ENCODE measurements around the gene CRB1.

The CRB1 gene

DNA sequence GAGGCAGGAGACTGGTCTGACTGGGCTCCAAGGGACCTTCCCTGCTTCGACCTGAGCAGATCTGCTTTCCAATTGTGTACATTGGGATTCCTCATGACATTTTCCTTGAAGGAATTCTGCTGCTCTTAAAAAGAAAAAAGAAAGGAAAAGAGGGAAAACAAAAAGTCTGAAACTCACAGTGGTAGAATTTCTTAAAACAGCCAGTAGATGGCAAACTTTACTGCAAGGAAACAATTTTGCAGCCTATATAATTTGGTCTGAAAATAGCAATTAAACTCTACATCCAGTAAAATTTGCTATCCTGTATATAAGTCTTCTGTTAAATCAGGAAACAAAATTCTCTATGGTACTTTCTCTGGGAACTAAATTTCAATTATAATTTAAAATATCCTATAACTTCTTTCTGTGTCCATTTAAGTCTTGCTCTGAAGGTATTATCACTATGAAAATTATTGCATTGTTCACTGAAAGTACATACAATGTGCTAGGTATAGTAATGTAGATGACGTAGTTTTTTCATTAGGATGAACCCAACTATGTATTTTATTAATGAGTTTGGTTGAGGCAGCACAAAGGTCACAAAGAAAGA is 59.8 kb downstream of the CRB1 start:
- no peaks in the 10 kb centered on the region for H3K9me3 ChIP-seq (ENCODE audit: control insufficient read depth, low read depth, low read length)
- H3K36me3 ChIP-seq (ENCODE audit: control insufficient read depth, low read depth, low read length): no peaks in the 10 kb centered on the region

DNA sequence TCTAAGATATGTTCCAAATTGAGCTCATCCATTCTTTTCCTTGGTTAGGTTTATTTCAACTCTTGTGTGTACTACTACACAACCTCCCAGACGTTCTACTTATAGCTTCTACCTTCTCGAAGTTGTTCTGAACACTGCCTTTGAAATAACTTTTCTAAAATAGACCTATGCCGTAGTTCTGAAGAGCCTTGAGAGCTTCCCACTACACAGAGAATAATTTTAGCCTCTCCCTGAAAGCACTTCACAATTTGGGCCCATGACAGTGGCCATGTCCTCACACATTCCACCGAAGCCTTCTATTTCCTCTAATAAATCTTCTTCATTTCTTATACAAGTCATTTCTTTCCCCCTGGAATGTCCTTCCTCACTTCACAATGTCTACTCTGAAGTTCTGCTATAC is 62.2 kb downstream of the CRB1 start:
- Histone ChIP-seq H3K9ac (ENCODE audit: low read length) (no peak overlapping the region), H3K9me3 (ENCODE audit: control insufficient read depth, low read depth, low read length) (no peaks in the 10 kb centered on the region), H3K4me3 (ENCODE audit: low read length) (no peak overlapping the region), H3K36me3 (ENCODE audit: control insufficient read depth, low read depth, low read length) (no peaks in the 10 kb centered on the region), H3K4me1 (ENCODE audit: control insufficient read depth, low read depth, low read length) (no peaks in the 10 kb centered on the region), H3K27ac (ENCODE audit: low read length) (no peak overlapping the region), H3K27me3 (ENCODE audit: control insufficient read depth, insufficient read depth, low read length) (no peaks in the 10 kb centered on the region)

More for the DNA sequence above, 59.8 kb downstream of the CRB1 start:
- Histone ChIP-seq H3K27me3 (ENCODE audit: control insufficient read depth, insufficient read depth, low read length) (no peaks in the 10 kb centered on the region), H3K27ac (ENCODE audit: low read length) (no peak overlapping the region), H3K9ac (ENCODE audit: low read length) (no peak overlapping the region), H3K4me3 (ENCODE audit: low read length) (no peak overlapping the region), H3K4me1 (ENCODE audit: control insufficient read depth, low read depth, low read length) (no peaks in the 10 kb centered on the region)

GRCh38 chr1:197331565-197331964 is 63.5 kb downstream of the CRB1 start:
- Histone ChIP-seq H3K27ac (ENCODE audit: low read length) (no peak overlapping the region), H3K27me3 (ENCODE audit: control insufficient read depth, insufficient read depth, low read length) (no peaks in the 10 kb centered on the region), H3K4me1 (ENCODE audit: control insufficient read depth, low read depth, low read length) (no peaks in the 10 kb centered on the region), H3K9ac (ENCODE audit: low read length) (no peak overlapping the region), H3K9me3 (ENCODE audit: control insufficient read depth, low read depth, low read length) (no peaks in the 10 kb centered on the region), H3K36me3 (ENCODE audit: control insufficient read depth, low read depth, low read length) (no peaks in the 10 kb centered on the region), H3K4me3 (ENCODE audit: low read length) (no peak overlapping the region)

DNA sequence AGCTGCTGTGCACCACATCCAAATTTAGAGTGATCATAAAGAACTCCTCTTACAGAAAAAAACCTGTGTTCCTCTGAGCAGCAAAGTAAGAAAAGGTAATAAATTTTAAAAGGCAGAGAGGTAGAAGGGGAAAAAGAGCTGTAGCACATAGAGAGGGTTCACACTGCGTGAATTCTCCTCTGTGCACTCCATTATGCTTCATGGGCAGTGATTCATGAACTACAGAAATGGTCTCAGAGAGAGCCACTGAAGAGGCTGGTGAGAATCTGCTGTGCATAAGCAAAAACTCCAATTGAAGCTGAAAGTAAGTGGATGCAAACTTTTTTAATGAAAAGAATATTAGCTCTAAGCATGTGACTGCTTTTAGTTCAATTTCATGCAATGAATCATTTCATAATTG is 65.0 kb downstream of the CRB1 start:
- H3K9me3 ChIP-seq (ENCODE audit: control insufficient read depth, low read depth, low read length): no peaks in the 10 kb centered on the region
- no peaks in the 10 kb centered on the region for H3K27me3 ChIP-seq (ENCODE audit: control insufficient read depth, insufficient read depth, low read length)
- no peak overlapping the region for H3K27ac ChIP-seq (ENCODE audit: low read length)
- no peaks in the 10 kb centered on the region for H3K4me1 ChIP-seq (ENCODE audit: control insufficient read depth, low read depth, low read length)
- no peak overlapping the region for H3K9ac ChIP-seq (ENCODE audit: low read length)
- no peaks in the 10 kb centered on the region for H3K36me3 ChIP-seq (ENCODE audit: control insufficient read depth, low read depth, low read length)
- no peak overlapping the region for H3K4me3 ChIP-seq (ENCODE audit: low read length)

GRCh38 chr1:197336571-197336970 is 68.5 kb downstream of the CRB1 start:
- Histone ChIP-seq H3K4me1 (ENCODE audit: control insufficient read depth, low read depth, low read length) (no peaks in the 10 kb centered on the region), H3K9me3 (ENCODE audit: control insufficient read depth, low read depth, low read length) (no peaks in the 10 kb centered on the region), H3K27me3 (ENCODE audit: control insufficient read depth, insufficient read depth, low read length) (no peaks in the 10 kb centered on the region)

DNA sequence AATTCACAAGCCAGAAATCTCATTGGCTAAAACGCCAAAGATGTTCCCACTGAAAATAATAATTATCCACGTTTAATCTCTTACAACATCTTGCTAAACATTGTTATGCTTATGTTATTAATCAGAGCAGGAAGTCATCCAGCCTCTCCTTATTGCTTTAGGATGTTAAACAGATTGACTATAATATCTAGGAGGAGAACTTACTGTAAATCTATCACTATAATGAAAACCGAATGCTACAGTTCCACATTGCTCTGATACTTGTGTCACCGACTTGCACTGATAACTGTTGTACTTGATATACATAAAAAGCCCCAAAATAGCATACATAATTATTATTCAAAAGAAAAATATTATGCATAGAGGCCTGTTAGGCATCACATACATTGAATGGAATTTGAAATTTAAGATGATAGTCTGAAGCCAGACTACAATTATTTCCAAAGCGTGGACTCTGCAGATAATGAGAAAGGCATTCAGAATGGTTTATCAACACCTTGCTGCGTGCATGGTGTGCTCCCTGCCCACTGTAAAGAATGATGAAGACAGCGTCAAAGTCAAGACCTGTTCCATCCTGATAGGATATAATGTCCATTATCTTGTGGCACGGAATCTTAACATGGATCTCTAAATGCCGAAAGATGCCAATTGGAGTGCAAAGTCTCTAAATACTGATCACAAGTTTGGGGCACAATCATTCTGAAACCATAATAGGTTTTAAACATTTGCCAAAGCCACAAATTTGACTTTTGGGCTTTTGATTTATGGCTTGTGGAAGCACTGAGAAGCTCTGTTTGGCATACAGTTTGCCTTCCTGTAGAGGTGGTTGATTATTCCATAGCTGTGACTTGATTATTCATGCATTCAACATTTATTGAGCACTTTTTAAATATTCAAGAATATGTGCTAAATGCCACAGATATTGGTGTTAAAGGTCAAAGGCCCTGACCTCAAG is 71.3 kb downstream of the CRB1 start:
- H3K9ac ChIP-seq (ENCODE audit: low read length): no peak overlapping the region
- no peak overlapping the region for H3K4me3 ChIP-seq (ENCODE audit: low read length)
- H3K36me3 ChIP-seq (ENCODE audit: control insufficient read depth, low read depth, low read length): no peaks in the 10 kb centered on the region
- no peaks in the 10 kb centered on the region for H3K27me3 ChIP-seq (ENCODE audit: control insufficient read depth, insufficient read depth, low read length)
- no peaks in the 10 kb centered on the region for H3K4me1 ChIP-seq (ENCODE audit: control insufficient read depth, low read depth, low read length)
- H3K27ac ChIP-seq (ENCODE audit: low read length): no peak overlapping the region
- H3K9me3 ChIP-seq (ENCODE audit: control insufficient read depth, low read depth, low read length): no peaks in the 10 kb centered on the region

More at GRCh38 chr1:197336571-197336970, 68.5 kb downstream of the CRB1 start:
- Histone ChIP-seq H3K9ac (ENCODE audit: low read length) (no peak overlapping the region), H3K36me3 (ENCODE audit: control insufficient read depth, low read depth, low read length) (no peaks in the 10 kb centered on the region), H3K4me3 (ENCODE audit: low read length) (no peak overlapping the region), H3K27ac (ENCODE audit: low read length) (no peak overlapping the region)

GRCh38 chr1:197341626-197342025 is 73.6 kb downstream of the CRB1 start:
- H3K4me1 ChIP-seq (ENCODE audit: control insufficient read depth, low read depth, low read length): no peaks in the 10 kb centered on the region
- no peaks in the 10 kb centered on the region for H3K36me3 ChIP-seq (ENCODE audit: control insufficient read depth, low read depth, low read length)
- no peaks in the 10 kb centered on the region for H3K9me3 ChIP-seq (ENCODE audit: control insufficient read depth, low read depth, low read length)
- no peaks in the 10 kb centered on the region for H3K27me3 ChIP-seq (ENCODE audit: control insufficient read depth, insufficient read depth, low read length)
- H3K4me3 ChIP-seq (ENCODE audit: low read length): no peak overlapping the region
- H3K27ac ChIP-seq (ENCODE audit: low read length): no peak overlapping the region
- no peak overlapping the region for H3K9ac ChIP-seq (ENCODE audit: low read length)

GRCh38 chr1:197342044-197342565 is 74.1 kb downstream of the CRB1 start:
- Histone ChIP-seq H3K9ac (ENCODE audit: low read length) (no peak overlapping the region), H3K9me3 (ENCODE audit: control insufficient read depth, low read depth, low read length) (no peaks in the 10 kb centered on the region), H3K36me3 (ENCODE audit: control insufficient read depth, low read depth, low read length) (no peaks in the 10 kb centered on the region), H3K27me3 (ENCODE audit: control insufficient read depth, insufficient read depth, low read length) (no peaks in the 10 kb centered on the region), H3K27ac (ENCODE audit: low read length) (no peak overlapping the region), H3K4me1 (ENCODE audit: control insufficient read depth, low read depth, low read length) (no peaks in the 10 kb centered on the region), H3K4me3 (ENCODE audit: low read length) (no peak overlapping the region)

DNA sequence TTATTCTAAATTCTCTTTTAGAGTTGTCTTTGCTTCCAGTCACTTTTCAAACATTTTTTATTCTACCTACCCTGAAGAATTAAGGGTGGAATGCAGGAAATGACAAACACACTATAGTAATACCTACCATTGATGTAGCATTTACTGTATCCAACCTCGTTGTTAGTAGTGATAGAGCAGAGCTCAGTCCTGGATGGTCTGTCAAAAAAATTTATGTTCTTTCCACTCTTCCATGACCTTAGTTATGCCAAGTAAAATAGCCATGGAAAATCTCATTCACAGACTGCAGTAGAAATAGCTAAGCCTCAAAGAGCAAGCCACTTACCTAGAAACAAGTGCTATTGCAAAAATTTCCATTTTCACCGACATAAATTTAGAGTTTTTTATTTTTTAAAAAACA is 74.6 kb downstream of the CRB1 start:
- no peak overlapping the region for H3K9ac ChIP-seq (ENCODE audit: low read length)
- H3K27ac ChIP-seq (ENCODE audit: low read length): no peak overlapping the region
- no peaks in the 10 kb centered on the region for H3K36me3 ChIP-seq (ENCODE audit: control insufficient read depth, low read depth, low read length)
- H3K4me1 ChIP-seq (ENCODE audit: control insufficient read depth, low read depth, low read length): no peaks in the 10 kb centered on the region
- H3K4me3 ChIP-seq (ENCODE audit: low read length): no peak overlapping the region
- H3K9me3 ChIP-seq (ENCODE audit: control insufficient read depth, low read depth, low read length): no peaks in the 10 kb centered on the region
- no peaks in the 10 kb centered on the region for H3K27me3 ChIP-seq (ENCODE audit: control insufficient read depth, insufficient read depth, low read length)

DNA sequence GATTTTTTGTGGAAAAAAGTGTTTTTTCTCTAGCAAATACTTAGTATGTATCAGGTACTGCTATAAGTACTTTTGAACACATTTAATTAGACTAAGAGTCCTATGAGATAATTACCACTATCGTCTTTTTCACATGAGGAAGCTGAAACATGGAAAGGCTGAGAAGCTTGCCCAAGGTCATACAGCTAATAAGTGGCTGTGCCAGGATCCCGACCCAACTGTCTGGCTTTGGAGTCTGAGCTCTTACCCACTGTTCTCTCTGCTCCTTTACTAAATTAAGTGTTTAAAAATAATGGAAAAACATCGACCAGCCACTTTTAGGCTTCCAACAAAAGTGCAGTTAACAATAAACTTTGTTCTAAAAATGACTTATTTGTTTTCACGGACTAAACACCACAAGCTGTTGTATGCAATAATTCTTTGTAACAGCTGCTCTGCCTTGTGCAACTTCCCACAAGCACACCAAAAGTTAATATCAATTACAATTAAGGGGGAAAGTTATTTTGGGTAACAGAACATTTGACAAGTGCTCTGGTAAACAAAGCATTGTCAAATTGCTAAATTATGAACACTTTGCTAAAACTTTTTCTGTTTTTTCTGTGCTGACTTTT is 75.7 kb downstream of the CRB1 start:
- Histone ChIP-seq H3K36me3 (ENCODE audit: control insufficient read depth, low read depth, low read length) (no peaks in the 10 kb centered on the region), H3K4me1 (ENCODE audit: control insufficient read depth, low read depth, low read length) (no peaks in the 10 kb centered on the region), H3K9me3 (ENCODE audit: control insufficient read depth, low read depth, low read length) (no peaks in the 10 kb centered on the region), H3K27me3 (ENCODE audit: control insufficient read depth, insufficient read depth, low read length) (no peaks in the 10 kb centered on the region), H3K4me3 (ENCODE audit: low read length) (no peak overlapping the region), H3K9ac (ENCODE audit: low read length) (no peak overlapping the region), H3K27ac (ENCODE audit: low read length) (no peak overlapping the region)

DNA sequence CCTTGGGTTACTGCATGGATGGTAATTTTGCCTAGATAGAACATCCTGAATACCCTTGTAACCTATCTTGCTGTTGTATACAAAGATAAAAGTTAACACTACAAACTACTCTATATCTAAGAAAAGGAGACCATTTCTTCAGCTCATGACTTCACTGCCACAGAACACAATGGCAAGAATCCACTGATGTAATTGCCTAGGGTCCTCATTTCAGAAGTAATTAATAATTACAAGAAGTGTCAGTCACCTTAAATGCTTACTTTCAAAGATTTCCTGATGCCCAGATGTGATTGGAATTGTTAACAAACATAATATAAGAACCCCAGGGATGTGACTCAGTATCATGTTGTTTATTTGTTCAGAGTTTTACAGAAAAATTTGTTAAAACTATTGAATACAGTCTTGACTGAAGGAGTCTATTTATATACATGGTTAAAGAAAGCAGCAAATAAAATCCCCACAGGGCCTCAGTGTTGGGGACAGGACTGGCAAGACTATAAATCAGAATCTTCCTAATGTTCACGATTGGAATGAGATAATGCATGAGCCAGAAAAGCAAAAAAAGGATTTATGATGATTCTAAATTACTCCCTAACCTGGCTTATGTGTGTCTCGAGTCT is 83.9 kb downstream of the CRB1 start:
- no peaks in the 10 kb centered on the region for H3K27me3 ChIP-seq (ENCODE audit: control insufficient read depth, insufficient read depth, low read length)
- no peaks in the 10 kb centered on the region for H3K36me3 ChIP-seq (ENCODE audit: control insufficient read depth, low read depth, low read length)
- H3K4me1 ChIP-seq (ENCODE audit: control insufficient read depth, low read depth, low read length): no peaks in the 10 kb centered on the region
- no peak overlapping the region for H3K9ac ChIP-seq (ENCODE audit: low read length)
- H3K4me3 ChIP-seq (ENCODE audit: low read length): no peak overlapping the region
- no peaks in the 10 kb centered on the region for H3K9me3 ChIP-seq (ENCODE audit: control insufficient read depth, low read depth, low read length)
- no peak overlapping the region for H3K27ac ChIP-seq (ENCODE audit: low read length)

Data from iPS-18a (cell line).